ENCODE data around the gene FAM237B.

The FAM237B gene

GRCh38 chr7:90298145-90299038, 22.7 kb downstream of the FAM237B start:
- no peak overlapping the region for H3K4me3 ChIP-seq (replicated peaks; ENCODE audit: insufficient read depth, low read length)
- no peaks in the 10 kb centered on the region for H3K27me3 ChIP-seq (ENCODE audit: insufficient read depth, poor library complexity, severe bottlenecking)
- peak; percentile 77 for TF ChIP-seq CTCF (IDR thresholded peaks at IDR 0.05; ENCODE audit: insufficient read depth, low read length)
- TF ChIP-seq, protein P1, sequence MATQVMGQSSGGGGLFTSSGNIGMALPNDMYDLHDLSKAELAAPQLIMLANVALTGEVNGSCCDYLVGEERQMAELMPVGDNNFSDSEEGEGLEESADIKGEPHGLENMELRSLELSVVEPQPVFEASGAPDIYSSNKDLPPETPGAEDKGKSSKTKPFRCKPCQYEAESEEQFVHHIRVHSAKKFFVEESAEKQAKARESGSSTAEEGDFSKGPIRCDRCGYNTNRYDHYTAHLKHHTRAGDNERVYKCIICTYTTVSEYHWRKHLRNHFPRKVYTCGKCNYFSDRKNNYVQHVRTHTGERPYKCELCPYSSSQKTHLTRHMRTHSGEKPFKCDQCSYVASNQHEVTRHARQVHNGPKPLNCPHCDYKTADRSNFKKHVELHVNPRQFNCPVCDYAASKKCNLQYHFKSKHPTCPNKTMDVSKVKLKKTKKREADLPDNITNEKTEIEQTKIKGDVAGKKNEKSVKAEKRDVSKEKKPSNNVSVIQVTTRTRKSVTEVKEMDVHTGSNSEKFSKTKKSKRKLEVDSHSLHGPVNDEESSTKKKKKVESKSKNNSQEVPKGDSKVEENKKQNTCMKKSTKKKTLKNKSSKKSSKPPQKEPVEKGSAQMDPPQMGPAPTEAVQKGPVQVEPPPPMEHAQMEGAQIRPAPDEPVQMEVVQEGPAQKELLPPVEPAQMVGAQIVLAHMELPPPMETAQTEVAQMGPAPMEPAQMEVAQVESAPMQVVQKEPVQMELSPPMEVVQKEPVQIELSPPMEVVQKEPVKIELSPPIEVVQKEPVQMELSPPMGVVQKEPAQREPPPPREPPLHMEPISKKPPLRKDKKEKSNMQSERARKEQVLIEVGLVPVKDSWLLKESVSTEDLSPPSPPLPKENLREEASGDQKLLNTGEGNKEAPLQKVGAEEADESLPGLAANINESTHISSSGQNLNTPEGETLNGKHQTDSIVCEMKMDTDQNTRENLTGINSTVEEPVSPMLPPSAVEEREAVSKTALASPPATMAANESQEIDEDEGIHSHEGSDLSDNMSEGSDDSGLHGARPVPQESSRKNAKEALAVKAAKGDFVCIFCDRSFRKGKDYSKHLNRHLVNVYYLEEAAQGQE (IDR thresholded peaks at IDR 0.05; ENCODE audit: insufficient replicate concordance, low read depth), result no peak
- no peak for TF ChIP-seq GABPA (IDR thresholded peaks at IDR 0.05; ENCODE audit: low read depth)
- TF ChIP-seq POLR2AphosphoS5 (IDR thresholded peaks at IDR 0.05; ENCODE audit: low read depth), result no peak
- no peak for TF ChIP-seq SPI1 (IDR thresholded peaks at IDR 0.05; ENCODE audit: borderline replicate concordance, low read depth)
- no peak overlapping the region for H3K27ac ChIP-seq (replicated peaks)
- DNase-seq (ENCODE audit: low read depth in 1 of 2, low spot score in 1 of 2), result peak in 1 of 2 experiments; percentile 11

- DNase-seq (ENCODE audit: low read depth in 1 of 2, low spot score in 1 of 2), result peak in 1 of 2 experiments; percentile 38
- TF ChIP-seq SPI1 (IDR thresholded peaks at IDR 0.05; ENCODE audit: borderline replicate concordance, low read depth) (no peak), GABPA (IDR thresholded peaks at IDR 0.05; ENCODE audit: low read depth) (no peak), CTCF (IDR thresholded peaks at IDR 0.05; ENCODE audit: insufficient read depth, low read length) (no peak)
- TF ChIP-seq, protein P1 (IDR thresholded peaks at IDR 0.05; ENCODE audit: insufficient replicate concordance, low read depth), result no peak
- Histone ChIP-seq H3K27ac (replicated peaks) (no peak overlapping the region), H3K27me3 (ENCODE audit: insufficient read depth, poor library complexity, severe bottlenecking) (no peaks in the 10 kb centered on the region), H3K4me3 (replicated peaks; ENCODE audit: insufficient read depth, low read length) (no peak overlapping the region)
These were observed 30.6 kb downstream of the FAM237B start for GRCh38 chr7:90290244-90291113.

- Histone ChIP-seq H3K27me3 (ENCODE audit: insufficient read depth, poor library complexity, severe bottlenecking) (no peaks in the 10 kb centered on the region), H3K27ac (replicated peaks) (no peak overlapping the region), H3K4me3 (replicated peaks; ENCODE audit: insufficient read depth, low read length) (no peak overlapping the region)
- DNase-seq (ENCODE audit: low read depth in 1 of 2, low spot score in 1 of 2), result no peak
- TF ChIP-seq, protein P1 (IDR thresholded peaks at IDR 0.05; ENCODE audit: insufficient replicate concordance, low read depth), result peak; percentile 77
- TF ChIP-seq GABPA (IDR thresholded peaks at IDR 0.05; ENCODE audit: low read depth) (no peak), POLR2AphosphoS5 (IDR thresholded peaks at IDR 0.05; ENCODE audit: low read depth) (no peak), SPI1 (IDR thresholded peaks at IDR 0.05; ENCODE audit: borderline replicate concordance, low read depth) (no peak), CTCF (IDR thresholded peaks at IDR 0.05; ENCODE audit: insufficient read depth, low read length) (no peak)
These were observed 33.0 kb downstream of the FAM237B start for GRCh38 chr7:90288154-90288553.

Measured in HL-60 (cell line).